Measurements from ENCODE around the gene DLGAP3.
"Not testable (repeated sequence)": the region's sequence is repeated elsewhere in the genome, so short reads cannot be mapped to it uniquely, and the experiment has no call there.

DLGAP3 gene

GRCh38 chr1:34831721-34832246 lies 97.7 kb downstream of the DLGAP3 start:
- no peak for FAIRE-seq

DNA sequence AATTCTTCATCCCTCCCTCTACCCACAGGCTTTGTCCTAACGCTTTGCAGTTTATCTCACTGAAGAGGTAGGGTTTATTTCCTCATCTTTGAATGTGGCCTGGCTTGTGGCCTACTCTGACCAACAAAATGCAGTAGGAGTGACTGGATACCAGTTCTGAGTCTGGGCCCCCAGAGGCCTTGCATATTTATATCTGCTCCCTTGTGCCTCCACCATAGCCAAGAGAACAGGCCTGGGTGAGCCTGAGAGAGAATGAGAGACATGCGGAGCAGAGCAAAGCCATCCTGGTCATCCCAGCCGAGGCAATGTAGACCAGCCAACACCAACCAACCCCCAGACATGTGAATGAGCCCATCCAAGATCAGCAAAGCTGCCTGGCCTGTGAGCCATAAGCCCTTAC lies 100.2 kb downstream of the DLGAP3 start:
- FAIRE-seq, result no peak

- FAIRE-seq, result no peak
Measured at GRCh38 chr1:34828611-34829010, 100.8 kb downstream of the DLGAP3 start.

DNA sequence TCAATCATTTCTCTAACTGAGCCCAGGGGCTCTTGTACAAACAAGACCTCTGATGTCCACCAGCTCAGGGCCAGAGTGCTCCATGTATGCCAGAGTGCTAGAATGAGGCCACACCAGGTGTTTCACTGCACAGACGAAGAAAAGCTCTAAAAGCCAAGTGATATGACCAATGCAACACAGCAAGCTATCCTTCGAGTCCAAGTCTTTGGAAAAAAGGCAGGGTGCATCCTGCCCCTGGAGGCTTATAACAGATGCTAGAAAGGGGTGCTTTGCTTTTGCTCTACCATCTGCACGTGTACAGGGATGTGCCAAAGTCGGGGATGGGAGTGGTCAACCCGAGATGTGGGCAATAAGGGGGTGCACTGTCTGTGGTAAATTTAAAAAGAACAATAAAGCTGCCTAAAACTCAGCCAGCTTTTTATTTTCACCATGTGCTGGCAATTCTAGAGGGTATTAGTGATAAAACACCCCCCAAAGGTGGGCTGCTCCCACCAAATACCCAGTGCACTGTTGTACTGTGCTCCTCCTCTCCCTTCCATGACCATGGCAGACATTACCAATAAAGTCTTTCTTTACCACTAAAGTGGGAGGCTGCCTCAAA lies 102.0 kb downstream of the DLGAP3 start:
- no peak for FAIRE-seq

DNA sequence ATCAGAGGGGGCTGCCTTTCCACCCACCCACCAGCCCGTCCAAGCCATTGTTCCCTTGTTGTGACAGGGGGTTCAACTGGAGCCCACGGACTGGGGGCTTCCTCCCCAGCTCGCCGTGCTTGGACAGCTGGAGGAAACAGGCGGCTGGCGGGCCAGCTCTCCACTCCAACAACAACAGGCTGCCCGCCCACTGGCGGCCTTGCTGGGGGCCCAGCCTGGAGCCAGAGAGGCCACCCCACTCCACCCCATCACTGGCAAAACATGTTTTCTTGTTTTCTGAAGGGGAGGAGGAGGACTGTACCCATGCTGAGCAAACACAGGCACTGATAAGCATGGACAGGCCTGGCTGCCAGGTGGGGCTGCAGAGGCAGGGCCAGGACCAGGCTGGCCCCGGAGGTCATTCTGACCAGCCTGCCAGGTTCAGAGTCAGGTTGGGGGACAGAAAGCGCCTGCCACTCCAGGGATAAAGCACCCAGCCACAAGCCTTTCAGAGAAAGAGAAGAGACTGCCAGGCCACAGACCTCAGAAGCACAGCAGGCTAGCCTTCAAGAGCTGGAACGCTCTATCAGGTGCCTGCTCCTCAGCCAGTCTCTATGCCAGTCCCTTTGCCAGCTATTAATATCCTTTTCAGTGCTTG lies 103.9 kb downstream of the DLGAP3 start:
- FAIRE-seq, result no peak

DNA sequence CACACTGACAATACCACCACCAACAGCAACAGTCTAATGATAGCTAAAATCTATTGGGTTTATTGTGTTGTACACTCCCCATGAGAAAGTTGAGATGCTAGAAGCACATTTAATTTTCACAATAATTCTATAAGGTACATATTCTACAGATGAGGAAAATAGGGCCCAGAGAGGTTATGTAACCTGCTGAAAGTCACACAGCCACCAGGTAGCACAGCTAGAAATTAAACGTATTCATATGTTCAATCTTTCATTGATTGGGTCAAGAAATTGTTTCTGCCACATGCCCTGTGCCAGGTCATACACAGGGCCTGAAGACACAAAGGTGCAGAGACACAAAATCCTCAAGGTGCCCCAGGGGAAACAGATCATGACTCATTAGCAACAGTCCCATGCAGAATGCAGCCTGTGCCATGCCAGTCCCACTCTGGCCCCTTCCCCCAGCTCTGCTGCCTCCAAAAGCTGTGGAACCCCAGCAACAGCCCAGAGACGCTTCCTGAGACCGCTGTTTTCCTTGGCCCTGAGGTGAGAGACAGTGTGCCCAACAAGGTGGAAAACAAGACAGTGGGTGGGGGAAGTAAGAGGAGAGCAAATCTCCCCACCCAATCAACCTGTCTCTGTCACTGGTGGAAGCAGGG lies 104.5 kb downstream of the DLGAP3 start:
- FAIRE-seq, result no peak

DNA sequence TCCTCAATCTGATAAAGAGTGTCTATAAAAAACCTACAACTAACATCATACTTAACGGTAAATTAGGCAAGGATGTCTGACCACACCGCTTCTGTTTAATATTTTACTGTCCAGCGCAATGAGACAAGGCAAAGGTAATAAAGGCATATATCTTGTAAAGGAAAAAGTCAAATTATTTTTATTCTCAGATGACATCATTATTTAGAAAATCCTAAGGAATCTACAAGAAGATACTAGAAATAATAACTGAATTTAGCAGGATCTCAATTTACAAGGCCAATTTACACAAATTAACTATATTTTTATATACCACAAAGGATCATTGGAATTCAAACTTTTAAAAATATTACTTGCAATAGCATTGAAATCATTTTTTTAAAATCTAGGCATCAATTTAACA lies 107.2 kb downstream of the DLGAP3 start:
- no peak for FAIRE-seq

- FAIRE-seq, result not testable (repeated sequence)
Measured at GRCh38 chr1:34818862-34819261, 110.6 kb downstream of the DLGAP3 start.

- no peak for FAIRE-seq
Measured at GRCh38 chr1:34816778-34817177, 112.7 kb downstream of the DLGAP3 start.

- no peak for FAIRE-seq
Measured at GRCh38 chr1:34816332-34816731, 113.1 kb downstream of the DLGAP3 start.
